Breast epithelium (tissue), 4 donors: ENCODE data around the gene ATXN1. TPM values are rescaled to one million over a fixed set of nuclear protein-coding genes. Genes with fewer than 3 reads are reported as not detected.
A peak's percentile ranks its signal among the peaks of the same experiment; 100 is the strongest.

Experiments used
- DNase-seq, 2 donors: peaks; one replicate each; pipeline ENCODE4 v3.0.0-alpha.2; 2019; ENCODE audit warnings: low spot score in 2 of 2
- H3K27ac ChIP-seq, 2 donors: fragments of 200-600 bp; sonication (generic) in 1 of 2; one replicate each; pipeline ENCODE4 v1.5.1; 2016 to 2019; ENCODE audit warnings: mild to moderate bottlenecking in 1 of 2
- H3K27me3 ChIP-seq, 2 donors: fragments of 200-600 bp; sonication (generic) in 1 of 2; one replicate each; pipeline versions ENCODE4 v1.5.1 to v1.6.0; 2017 to 2019; ENCODE audit warnings: control low read depth in 1 of 2, mild to moderate bottlenecking in 1 of 2
- H3K36me3 ChIP-seq: fragments of 200-600 bp; one replicate; pipeline ENCODE4 v1.5.1; 2019
- H3K4me1 ChIP-seq, 2 donors: fragments of 200-600 bp; sonication (generic); one replicate each; pipeline ENCODE4 v1.5.1; 2016 to 2019; ENCODE audit warnings: control low read depth in 1 of 2
- H3K4me3 ChIP-seq, 3 donors: fragments of 200-600 bp; sonication (generic); 1 replicate in 2 of 3; 2 replicates in 1 of 3; pipeline ENCODE4 v1.5.1; 2016 to 2019; ENCODE audit warnings: mild to moderate bottlenecking in 3 of 3, moderate library complexity in 2 of 3
- H3K9me3 ChIP-seq, 2 donors: fragments of 200-600 bp; sonication (generic) in 1 of 2; one replicate each; pipeline ENCODE4 v1.5.1; 2016 to 2019; ENCODE audit warnings: control low read depth in 1 of 2
- POLR2A ChIP-seq: fragments of 450-650 bp; IDR thresholded peaks from one replicate; pipeline ENCODE4 v1.6.1; 2016; ENCODE audit warnings: antibody characterized with exemption, mild to moderate bottlenecking, moderate library complexity
- POLR2AphosphoS5 ChIP-seq, 3 donors: sonication (generic); formaldehyde crosslinking; IDR thresholded peaks; one replicate each; pipeline ENCODE4 v1.6.1; 2017; ENCODE audit warnings: antibody characterized with exemption in 3 of 3
- intact Hi-C: fragments of 100-400 bp; cut with DNase I; formaldehyde crosslinking; loops from one replicate; pipeline ENCODE4 v1.15.1; 2023; ENCODE audit warnings: low total_unique reads
- total RNA-seq, 3 donors: library from RNA; depleted of rRNA; stranded (reverse); fragments of >200 nt; gene quantifications; one replicate each; pipeline ENCODE4 v1.1.0, GENCODE V29; 2016
- TF ChIP-seq, protein P1 (sequence below), 3 donors: fragments of 450-650 bp; IDR thresholded peaks; one replicate each; pipeline ENCODE4 v1.5.1; 2016 to 2017; ENCODE audit warnings: antibody characterized with exemption in 3 of 3, mild to moderate bottlenecking in 3 of 3, moderate library complexity in 3 of 3

ATXN1 gene
- total RNA-seq, 3 donors from 2014 or later: 26.7 to 63.2 (median 37.4) TPM

DNA sequence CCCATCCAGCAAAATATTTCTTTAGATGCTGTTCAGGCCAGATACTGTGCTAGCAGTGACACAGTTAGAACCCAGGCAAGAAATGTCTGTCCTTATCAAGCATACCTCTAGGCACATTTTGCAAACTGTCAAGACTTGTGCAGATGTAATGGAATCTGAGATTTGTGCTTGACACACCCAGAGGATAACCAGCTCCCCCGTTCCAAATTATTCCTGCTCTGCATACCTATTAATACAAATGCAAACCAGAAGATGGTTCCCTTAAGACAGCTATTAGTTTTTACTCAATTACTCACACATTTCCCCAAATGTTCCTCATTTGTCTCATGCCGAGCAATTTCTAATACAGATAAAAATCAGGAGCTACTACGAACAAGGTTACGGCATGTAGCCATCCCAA is 40.4 kb downstream of the ATXN1 start:
- no peaks in the 10 kb centered on the region for H3K27me3 ChIP-seq
- TF ChIP-seq POLR2A (no peak), POLR2AphosphoS5 (IDR thresholded peaks at IDR 0.05) (no peak)
- TF ChIP-seq, protein P1, sequence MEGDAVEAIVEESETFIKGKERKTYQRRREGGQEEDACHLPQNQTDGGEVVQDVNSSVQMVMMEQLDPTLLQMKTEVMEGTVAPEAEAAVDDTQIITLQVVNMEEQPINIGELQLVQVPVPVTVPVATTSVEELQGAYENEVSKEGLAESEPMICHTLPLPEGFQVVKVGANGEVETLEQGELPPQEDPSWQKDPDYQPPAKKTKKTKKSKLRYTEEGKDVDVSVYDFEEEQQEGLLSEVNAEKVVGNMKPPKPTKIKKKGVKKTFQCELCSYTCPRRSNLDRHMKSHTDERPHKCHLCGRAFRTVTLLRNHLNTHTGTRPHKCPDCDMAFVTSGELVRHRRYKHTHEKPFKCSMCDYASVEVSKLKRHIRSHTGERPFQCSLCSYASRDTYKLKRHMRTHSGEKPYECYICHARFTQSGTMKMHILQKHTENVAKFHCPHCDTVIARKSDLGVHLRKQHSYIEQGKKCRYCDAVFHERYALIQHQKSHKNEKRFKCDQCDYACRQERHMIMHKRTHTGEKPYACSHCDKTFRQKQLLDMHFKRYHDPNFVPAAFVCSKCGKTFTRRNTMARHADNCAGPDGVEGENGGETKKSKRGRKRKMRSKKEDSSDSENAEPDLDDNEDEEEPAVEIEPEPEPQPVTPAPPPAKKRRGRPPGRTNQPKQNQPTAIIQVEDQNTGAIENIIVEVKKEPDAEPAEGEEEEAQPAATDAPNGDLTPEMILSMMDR (IDR thresholded peaks at IDR 0.05): no peak
- peaks cover 0 to 10% of the 10 kb centered on the region in 2 donors for H3K4me1 ChIP-seq
- intact Hi-C loops: no loop called here
- no peak overlapping the region for H3K27ac ChIP-seq
- no peak for DNase-seq
- H3K4me3 ChIP-seq: no peak overlapping the region
- no peaks in the 10 kb centered on the region for H3K9me3 ChIP-seq
- no peaks in the 10 kb centered on the region for H3K36me3 ChIP-seq

DNA sequence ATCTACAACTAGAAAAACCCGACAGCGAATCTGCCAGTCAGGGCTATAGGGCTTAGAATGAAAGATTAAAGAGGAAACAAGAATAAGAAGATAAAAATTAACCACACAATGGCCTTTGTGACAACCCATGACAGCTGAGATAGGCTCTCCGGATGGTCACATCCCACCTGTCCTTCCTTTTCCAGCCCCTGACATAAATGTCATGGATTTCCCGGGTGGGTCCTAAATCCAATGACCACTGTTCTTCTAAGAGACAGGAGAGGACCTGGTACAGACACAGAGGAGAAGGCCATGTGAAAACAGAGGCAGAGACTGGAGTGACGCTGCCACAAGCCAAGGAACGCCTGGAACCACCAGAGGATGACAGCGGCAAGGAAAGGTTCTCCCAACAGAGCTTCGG is 41.8 kb downstream of the ATXN1 start:
- intact Hi-C loops: no loop called here
- H3K9me3 ChIP-seq: no peaks in the 10 kb centered on the region
- no peaks in the 10 kb centered on the region for H3K36me3 ChIP-seq
- no peak overlapping the region for H3K4me3 ChIP-seq
- H3K4me1 ChIP-seq: peaks cover 0 to 10% of the 10 kb centered on the region in 2 donors
- peak overlapping the region in 1 of 2 donors; percentile 51 for H3K27ac ChIP-seq
- DNase-seq: no peak
- no peaks in the 10 kb centered on the region for H3K27me3 ChIP-seq
- TF ChIP-seq, protein P1 (IDR thresholded peaks at IDR 0.05): no peak
- TF ChIP-seq POLR2A (no peak), POLR2AphosphoS5 (IDR thresholded peaks at IDR 0.05) (no peak)

DNA sequence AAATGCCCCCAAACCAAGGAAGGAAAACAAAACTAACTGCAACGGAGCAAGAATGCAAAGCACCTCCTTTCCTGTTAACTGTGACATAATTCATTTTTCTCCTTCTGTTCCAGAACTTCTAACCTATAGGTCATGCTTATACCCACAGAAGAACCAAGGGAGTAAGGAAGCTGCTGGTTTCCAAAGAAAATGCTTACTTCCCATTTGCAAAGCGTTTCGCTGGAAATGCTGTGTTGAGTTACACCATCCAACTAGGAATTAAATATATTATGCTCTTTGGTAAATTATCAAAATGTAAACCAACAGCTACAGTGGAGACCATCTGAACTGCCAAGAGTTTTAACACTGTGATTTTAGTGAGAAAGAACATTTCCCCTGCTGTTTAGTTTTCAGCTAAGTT is 42.9 kb downstream of the ATXN1 start:
- Histone ChIP-seq H3K4me1 (peaks cover 0 to 3% of the 10 kb centered on the region in 2 donors), H3K36me3 (no peaks in the 10 kb centered on the region), H3K27ac (peak overlapping the region; percentile 45 to 71), H3K4me3 (no peak overlapping the region), H3K27me3 (no peaks in the 10 kb centered on the region), H3K9me3 (no peaks in the 10 kb centered on the region)
- intact Hi-C loops: no loop called here
- TF ChIP-seq, protein P1 (IDR thresholded peaks at IDR 0.05): no peak
- no peak for TF ChIP-seq POLR2AphosphoS5 (IDR thresholded peaks at IDR 0.05)
- TF ChIP-seq POLR2A: no peak
- no peak for DNase-seq

DNA sequence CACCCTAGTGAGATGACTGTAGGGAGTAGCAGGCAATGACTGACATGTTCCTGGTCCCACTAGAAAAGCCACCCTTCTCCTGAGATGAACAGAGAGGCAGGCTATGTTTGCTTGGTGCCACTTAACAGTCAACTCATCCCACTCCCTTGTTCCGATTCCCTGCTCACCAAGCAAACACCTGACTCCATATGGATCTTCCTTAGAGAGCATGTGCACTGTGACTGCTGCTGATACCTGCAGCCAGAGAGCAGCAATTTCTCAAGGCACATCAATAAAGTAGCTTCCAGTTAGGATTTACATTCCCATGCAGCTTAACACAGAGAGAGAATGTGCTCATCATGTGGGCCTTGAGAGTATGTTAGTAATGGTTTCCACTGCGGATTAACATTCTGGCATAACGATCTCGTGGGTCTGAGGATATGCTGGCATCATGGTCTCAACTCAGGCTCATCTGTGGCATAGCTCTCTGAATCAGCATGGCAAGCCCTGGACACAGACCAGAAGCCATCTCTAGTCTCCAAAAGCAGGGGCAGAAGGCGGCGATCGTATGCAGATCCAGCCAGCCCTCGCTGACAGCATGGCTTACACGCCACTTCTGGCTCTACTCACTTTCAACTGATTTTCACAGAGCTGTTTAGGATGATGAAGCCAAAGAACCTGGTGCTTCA is 43.9 kb downstream of the ATXN1 start:
- no peak for DNase-seq
- no peak for TF ChIP-seq POLR2AphosphoS5 (IDR thresholded peaks at IDR 0.05)
- TF ChIP-seq, protein P1 (IDR thresholded peaks at IDR 0.05): no peak
- TF ChIP-seq POLR2A: no peak
- Histone ChIP-seq H3K27me3 (no peaks in the 10 kb centered on the region), H3K9me3 (no peaks in the 10 kb centered on the region), H3K27ac (peak overlapping the region; percentile 61 to 71), H3K4me3 (no peak overlapping the region), H3K4me1 (peaks cover 0 to 3% of the 10 kb centered on the region in 2 donors), H3K36me3 (no peaks in the 10 kb centered on the region)
- intact Hi-C loops: no loop called here

DNA sequence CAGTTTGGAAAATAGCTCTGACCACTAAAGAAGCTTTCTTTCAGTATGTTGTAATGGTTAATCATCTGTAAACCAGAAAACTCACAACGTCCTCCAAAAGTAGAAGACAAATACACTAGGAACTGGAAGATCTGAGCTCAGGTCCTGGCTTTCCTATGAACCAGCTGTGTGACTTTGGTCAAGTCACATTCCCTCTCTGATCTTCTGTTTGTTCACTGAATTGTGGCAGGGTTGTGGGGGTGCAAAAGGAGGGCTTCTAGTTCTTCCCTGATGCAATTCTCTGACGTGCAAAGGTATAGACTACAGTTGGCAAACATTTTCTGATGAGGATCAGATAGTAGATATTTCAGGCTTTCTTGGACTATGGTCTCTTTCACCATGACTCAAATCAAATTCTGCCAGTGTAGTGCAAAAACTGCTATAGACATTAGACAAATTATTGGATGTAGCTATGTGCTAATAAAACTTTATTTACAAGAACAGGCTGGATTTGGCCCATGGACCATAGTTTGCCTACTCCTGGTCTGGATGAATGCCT is 44.9 kb downstream of the ATXN1 start:
- Histone ChIP-seq H3K9me3 (no peaks in the 10 kb centered on the region), H3K27ac (peak overlapping the region in 1 of 2 donors; percentile 71), H3K4me3 (no peak overlapping the region), H3K27me3 (no peaks in the 10 kb centered on the region), H3K36me3 (no peaks in the 10 kb centered on the region), H3K4me1 (no peaks in the 10 kb centered on the region)
- intact Hi-C loops: no loop called here
- TF ChIP-seq POLR2AphosphoS5 (IDR thresholded peaks at IDR 0.05) (no peak), POLR2A (no peak)
- TF ChIP-seq, protein P1 (IDR thresholded peaks at IDR 0.05): no peak
- DNase-seq: no peak
